Keratinocyte (primary cell): ENCODE results near the gene BANP.

Source experiments
- EZH2 ChIP-seq: IDR thresholded peaks from one replicate; pipeline ENCODE4 v1.6.1; 2012; ENCODE audit warnings: inconsistent platforms, mild to moderate bottlenecking, low read length, moderate library complexity
- TF ChIP-seq, protein P1 (sequence below), 3 experiments: IDR thresholded peaks in 1 of 3; conservative IDR thresholded peaks in 1 of 3; optimal IDR thresholded peaks in 1 of 3; 2 replicates in 2 of 3; 3 replicates in 1 of 3; pipeline versions ENCODE3 to v1.5.1; 2011; ENCODE audit warnings: low read length in 3 of 3, mild to moderate bottlenecking in 3 of 3, moderate library complexity in 2 of 3, control low read depth in 1 of 3, inconsistent platforms in 1 of 3; ENCODE audit not compliant: insufficient read depth in 2 of 3; ENCODE audit errors: extremely low read depth in 1 of 3

DNA sequence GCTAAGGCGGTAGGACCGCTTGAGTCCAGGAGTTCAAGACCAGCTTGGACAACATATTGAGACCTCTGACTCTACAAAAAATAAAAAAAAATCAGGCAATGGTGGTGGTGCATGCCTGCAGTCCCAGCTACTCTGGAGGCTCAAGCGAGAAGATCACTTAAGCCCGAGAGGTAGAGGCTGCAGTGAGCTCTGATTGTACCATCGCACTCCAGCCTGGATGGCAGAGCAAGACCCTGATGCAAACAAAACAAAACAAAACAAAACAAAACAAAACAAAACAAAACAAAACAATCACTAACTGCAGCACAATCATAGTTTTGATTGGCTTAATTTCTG is 2.5 kb upstream of the BANP start:
- TF ChIP-seq, protein P1, sequence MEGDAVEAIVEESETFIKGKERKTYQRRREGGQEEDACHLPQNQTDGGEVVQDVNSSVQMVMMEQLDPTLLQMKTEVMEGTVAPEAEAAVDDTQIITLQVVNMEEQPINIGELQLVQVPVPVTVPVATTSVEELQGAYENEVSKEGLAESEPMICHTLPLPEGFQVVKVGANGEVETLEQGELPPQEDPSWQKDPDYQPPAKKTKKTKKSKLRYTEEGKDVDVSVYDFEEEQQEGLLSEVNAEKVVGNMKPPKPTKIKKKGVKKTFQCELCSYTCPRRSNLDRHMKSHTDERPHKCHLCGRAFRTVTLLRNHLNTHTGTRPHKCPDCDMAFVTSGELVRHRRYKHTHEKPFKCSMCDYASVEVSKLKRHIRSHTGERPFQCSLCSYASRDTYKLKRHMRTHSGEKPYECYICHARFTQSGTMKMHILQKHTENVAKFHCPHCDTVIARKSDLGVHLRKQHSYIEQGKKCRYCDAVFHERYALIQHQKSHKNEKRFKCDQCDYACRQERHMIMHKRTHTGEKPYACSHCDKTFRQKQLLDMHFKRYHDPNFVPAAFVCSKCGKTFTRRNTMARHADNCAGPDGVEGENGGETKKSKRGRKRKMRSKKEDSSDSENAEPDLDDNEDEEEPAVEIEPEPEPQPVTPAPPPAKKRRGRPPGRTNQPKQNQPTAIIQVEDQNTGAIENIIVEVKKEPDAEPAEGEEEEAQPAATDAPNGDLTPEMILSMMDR (optimal IDR thresholded peaks at IDR 0.05 in 1 of 3, IDR thresholded peaks at IDR 0.05 in 1 of 3, conservative IDR thresholded peaks at IDR 0.05 in 1 of 3; ENCODE audit: extremely low read depth in 1 of 3, insufficient read depth in 2 of 3, low read length in 3 of 3) = no peak
- TF ChIP-seq EZH2 = no peak
